Measurements from ENCODE around the gene SLC25A13.
"Not testable (repeated sequence)": the region's sequence is repeated elsewhere in the genome, so short reads cannot be mapped to it uniquely, and the experiment has no call there.

- TF ChIP-seq CTCF, POLR2A (IDR thresholded peaks at IDR 0.05): not testable (repeated sequence)
Measured at GRCh38 chr7:96293911-96294310, 28.0 kb downstream of the SLC25A13 start.

All from testis (tissue), 2 donors.